Measurements from ENCODE around the gene ZBTB16. TPM values are rescaled to one million over a fixed set of nuclear protein-coding genes. Genes with fewer than 3 reads are reported as not detected.

Gene ZBTB16
- total and polyA plus RNA-seq, 9 donors = 12.7 to 160 (median 68.7) TPM

DNA sequence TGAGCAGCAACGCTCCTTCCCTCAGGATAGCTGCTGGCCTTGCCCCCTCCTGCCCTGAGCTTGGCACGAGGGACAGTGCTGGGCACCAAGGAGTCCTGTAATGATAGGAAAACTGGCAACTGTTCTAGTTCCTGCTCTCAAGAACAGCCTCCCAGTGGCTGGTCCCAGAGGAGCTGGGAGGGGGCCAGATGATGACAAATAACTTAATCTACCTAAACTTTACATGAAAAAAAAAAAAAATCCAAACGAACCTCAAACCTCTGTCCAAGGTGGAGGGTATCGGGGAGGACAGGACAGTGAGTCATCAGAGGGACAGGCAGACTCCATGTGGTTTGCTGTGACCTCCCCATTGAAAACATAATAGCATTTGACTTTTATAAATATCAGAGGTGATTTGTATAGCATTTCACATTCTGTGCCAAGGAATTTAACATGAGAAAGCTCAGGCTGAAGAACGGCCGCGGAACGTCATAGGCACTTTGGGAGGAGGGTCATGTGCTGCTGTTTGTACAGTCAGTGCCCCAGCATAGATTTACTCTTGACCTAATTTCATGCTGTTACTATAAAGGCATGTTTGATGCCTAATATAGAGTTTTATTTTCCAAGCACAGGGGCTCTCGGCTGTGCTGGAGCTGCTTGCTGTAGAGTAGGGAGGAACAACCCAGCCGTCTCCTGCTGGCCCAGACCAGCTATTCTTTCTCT is 138.4 kb downstream of the ZBTB16 start:
- peak; percentile 69 to 84 (median 69) for DNase-seq
- intact Hi-C loops (cut with DNase I) = loop anchor here in 1 of 4 donors (10.0 kb wide), 1 partner anchor 57 kb away; no protein-coding TSS in a partner anchor
- WGBS, 3 donors = 4 to 5% (median 5%) methylated on average over 10 of the region's 10 CpGs
- H3K27ac ChIP-seq = peak overlapping the region; percentile 74 to 77
- H3K36me3 ChIP-seq = no peaks in the 10 kb centered on the region
- H3K4me1 ChIP-seq (ENCODE audit: insufficient read depth) = peaks cover 31% of the 10 kb centered on the region
- no peaks in the 10 kb centered on the region for H3K9me3 ChIP-seq
- TF ChIP-seq EP300 (IDR thresholded peaks at IDR 0.05) = peak; percentile 78
- TF ChIP-seq, protein P1, sequence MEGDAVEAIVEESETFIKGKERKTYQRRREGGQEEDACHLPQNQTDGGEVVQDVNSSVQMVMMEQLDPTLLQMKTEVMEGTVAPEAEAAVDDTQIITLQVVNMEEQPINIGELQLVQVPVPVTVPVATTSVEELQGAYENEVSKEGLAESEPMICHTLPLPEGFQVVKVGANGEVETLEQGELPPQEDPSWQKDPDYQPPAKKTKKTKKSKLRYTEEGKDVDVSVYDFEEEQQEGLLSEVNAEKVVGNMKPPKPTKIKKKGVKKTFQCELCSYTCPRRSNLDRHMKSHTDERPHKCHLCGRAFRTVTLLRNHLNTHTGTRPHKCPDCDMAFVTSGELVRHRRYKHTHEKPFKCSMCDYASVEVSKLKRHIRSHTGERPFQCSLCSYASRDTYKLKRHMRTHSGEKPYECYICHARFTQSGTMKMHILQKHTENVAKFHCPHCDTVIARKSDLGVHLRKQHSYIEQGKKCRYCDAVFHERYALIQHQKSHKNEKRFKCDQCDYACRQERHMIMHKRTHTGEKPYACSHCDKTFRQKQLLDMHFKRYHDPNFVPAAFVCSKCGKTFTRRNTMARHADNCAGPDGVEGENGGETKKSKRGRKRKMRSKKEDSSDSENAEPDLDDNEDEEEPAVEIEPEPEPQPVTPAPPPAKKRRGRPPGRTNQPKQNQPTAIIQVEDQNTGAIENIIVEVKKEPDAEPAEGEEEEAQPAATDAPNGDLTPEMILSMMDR (IDR thresholded peaks at IDR 0.05) = no peak
- H3K27me3 ChIP-seq = no peaks in the 10 kb centered on the region
- H3K4me3 ChIP-seq = no peak overlapping the region

DNA sequence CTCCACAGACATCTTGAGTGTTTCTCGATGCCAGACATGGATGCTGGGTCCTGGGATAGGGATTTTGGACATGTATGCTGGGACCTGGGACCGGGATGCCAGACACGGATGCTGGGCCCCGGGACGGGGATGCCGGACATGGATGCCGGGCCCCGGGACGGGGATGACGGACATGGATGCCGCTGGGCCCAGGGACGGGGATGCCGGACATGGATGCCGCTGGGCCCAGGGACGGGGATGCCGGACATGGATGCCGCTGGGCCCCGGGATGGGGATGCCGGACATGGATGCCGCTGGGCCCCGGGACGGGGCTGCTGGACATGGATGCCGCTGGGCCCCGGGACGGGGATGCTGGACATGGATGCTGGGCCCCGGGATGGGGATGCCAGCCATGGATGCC is 139.5 kb downstream of the ZBTB16 start:
- Histone ChIP-seq H3K9me3 (no peaks in the 10 kb centered on the region), H3K4me3 (no peak overlapping the region), H3K27ac (peak overlapping the region; percentile 74 to 77), H3K36me3 (no peaks in the 10 kb centered on the region), H3K4me1 (ENCODE audit: insufficient read depth) (peaks cover 26% of the 10 kb centered on the region), H3K27me3 (no peaks in the 10 kb centered on the region)
- TF ChIP-seq POLR2A (IDR thresholded peaks at IDR 0.05) = no peak
- TF ChIP-seq, protein P1 (IDR thresholded peaks at IDR 0.05) = no peak
- no peak for TF ChIP-seq EP300 (IDR thresholded peaks at IDR 0.05)
- DNase-seq = peak in 2 of 5 donors; percentile 26 to 39
- 94 to 96% (median 94%) methylated on average over 24 to 26 of the region's 26 CpGs for WGBS, 3 donors
- intact Hi-C loops (cut with DNase I) = loop anchor here in 1 of 4 donors (10.0 kb wide), 1 partner anchor 56 kb away; no protein-coding TSS in a partner anchor

DNA sequence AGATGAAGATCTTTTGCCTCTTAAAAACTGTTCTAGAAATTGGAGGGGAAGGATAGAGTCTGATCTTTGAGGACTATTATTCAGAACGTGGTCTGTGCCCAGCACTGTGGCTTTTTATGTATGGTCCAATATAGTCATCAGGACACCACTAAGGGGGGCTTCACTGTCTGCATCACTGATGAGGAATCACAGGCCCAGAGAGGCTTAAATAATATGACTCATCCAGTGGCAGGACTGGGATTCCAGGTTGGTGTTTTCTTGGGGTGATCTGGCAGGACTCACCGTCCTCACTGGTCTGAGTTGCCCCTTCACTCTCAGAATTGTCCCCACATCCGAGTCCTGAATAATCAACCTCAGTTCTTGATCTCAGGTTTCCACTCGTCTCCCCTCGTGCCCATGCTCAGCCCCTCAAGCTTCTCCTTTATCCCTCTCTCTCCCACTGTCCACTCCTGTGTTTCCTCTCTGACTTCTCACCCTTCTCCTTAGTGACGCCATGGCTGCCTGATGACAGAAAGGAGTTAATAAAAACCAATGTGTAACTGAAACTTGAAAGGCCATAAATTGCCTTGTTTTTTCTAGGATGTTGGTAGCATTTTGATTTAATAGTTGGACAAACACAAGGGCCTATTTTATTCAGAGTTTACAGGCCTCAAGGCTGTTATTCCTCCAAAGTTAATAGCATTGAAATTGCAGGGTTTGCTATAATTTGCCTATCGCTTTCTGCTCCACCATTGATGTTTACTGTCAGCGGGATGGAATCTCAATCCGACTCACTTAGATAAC is 141.0 kb downstream of the ZBTB16 start:
- Histone ChIP-seq H3K27ac (no peak overlapping the region), H3K36me3 (no peaks in the 10 kb centered on the region), H3K27me3 (no peaks in the 10 kb centered on the region), H3K9me3 (no peaks in the 10 kb centered on the region), H3K4me1 (ENCODE audit: insufficient read depth) (peaks cover 19% of the 10 kb centered on the region), H3K4me3 (no peak overlapping the region)
- 87 to 92% (median 91%) methylated on average over 9 of the region's 9 CpGs for WGBS, 3 donors
- TF ChIP-seq, protein P1 (IDR thresholded peaks at IDR 0.05) = no peak
- TF ChIP-seq EP300 (IDR thresholded peaks at IDR 0.05) = no peak
- TF ChIP-seq POLR2A (IDR thresholded peaks at IDR 0.05) = no peak
- intact Hi-C loops (cut with DNase I) = no loop called here
- peak in 1 of 5 donors; percentile 15 for DNase-seq

DNA sequence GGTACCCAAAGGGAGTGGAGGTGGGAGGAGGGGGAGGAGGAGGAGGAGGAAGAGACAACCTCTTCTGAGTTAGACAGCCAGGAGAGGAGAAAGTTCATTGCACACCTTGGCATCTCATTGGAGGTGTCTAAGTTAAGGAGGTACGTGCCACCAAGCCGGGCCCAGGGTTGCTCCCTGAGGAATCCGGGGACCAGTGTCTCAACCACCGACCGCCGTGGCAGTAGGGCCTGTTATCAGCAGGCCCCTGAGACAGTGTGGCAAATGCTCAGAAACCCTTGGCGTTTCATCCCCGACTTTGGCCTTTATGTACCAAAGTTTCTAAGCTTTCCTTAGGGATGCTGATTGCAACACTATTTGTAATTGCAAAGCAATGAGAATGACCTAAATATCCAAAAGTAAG is 141.7 kb downstream of the ZBTB16 start:
- H3K9me3 ChIP-seq = no peaks in the 10 kb centered on the region
- no peak for DNase-seq
- H3K27ac ChIP-seq = no peak overlapping the region
- TF ChIP-seq POLR2A (IDR thresholded peaks at IDR 0.05) (no peak), EP300 (IDR thresholded peaks at IDR 0.05) (no peak)
- TF ChIP-seq, protein P1 (IDR thresholded peaks at IDR 0.05) = no peak
- H3K27me3 ChIP-seq = no peaks in the 10 kb centered on the region
- 89 to 96% (median 93%) methylated on average over 8 of the region's 8 CpGs for WGBS, 3 donors
- no peak overlapping the region for H3K4me3 ChIP-seq
- H3K36me3 ChIP-seq = no peaks in the 10 kb centered on the region
- H3K4me1 ChIP-seq (ENCODE audit: insufficient read depth) = peaks cover 16% of the 10 kb centered on the region
- intact Hi-C loops (cut with DNase I) = no loop called here

Measured in ovary (tissue), 9 donors.